Activated B cell treated with CpG ODN at 0.5 μM for 24 hours (primary cell): Measurements from ENCODE around the gene ELL2. TPM values are rescaled to one million over a fixed set of nuclear protein-coding genes. Genes with fewer than 3 reads are reported as not detected.
"Not testable (repeated sequence)": the region's sequence is repeated elsewhere in the genome, so short reads cannot be mapped to it uniquely, and the experiment has no call there.

Experiments used
- ATAC-seq: fragments of 200-7000 bp; cut with Tn5 transposase; one replicate; pipeline ENCODE4 v1.10.0; 2021; ENCODE audit warnings: low read depth, mild to moderate bottlenecking, moderate library complexity
- CTCF ChIA-PET: fragments of 350-600 bp; sonication (Branson Sonifier 250); formaldehyde crosslinking; loops from one replicate; lab custom pipeline; 2021; ENCODE audit warnings: antibody characterized with exemption; lab: Charles Lee
- POLR2A ChIA-PET: fragments of 350-600 bp; sonication (Branson Sonifier 250); formaldehyde crosslinking; loops from one replicate; lab custom pipeline; 2021; ENCODE audit warnings: antibody characterized with exemption; lab: Charles Lee
- DNase-seq: peaks from one replicate; pipeline ENCODE4 v3.0.0; 2022
- H3K27ac Mint-ChIP-seq: one replicate; pipeline ENCODE4 v1.8.0; 2020; ENCODE audit warnings: mixed read lengths
- H3K27me3 Mint-ChIP-seq: one replicate; pipeline ENCODE4 v1.8.0; 2021; ENCODE audit warnings: mixed read lengths
- H3K36me3 Mint-ChIP-seq: one replicate; pipeline ENCODE4 v1.8.0; 2021; ENCODE audit warnings: low read depth, mixed read lengths
- H3K4me1 Mint-ChIP-seq: one replicate; pipeline ENCODE4 v1.8.0; 2021; ENCODE audit warnings: mixed read lengths
- H3K4me3 Mint-ChIP-seq: one replicate; pipeline ENCODE4 v1.8.0; 2020; ENCODE audit warnings: mild to moderate bottlenecking, mixed read lengths
- H3K9me3 Mint-ChIP-seq: one replicate; pipeline ENCODE4 v1.8.0; 2020; ENCODE audit warnings: mixed read lengths
- CTCF ChIP-seq: fragments of 200-600 bp; IDR thresholded peaks from one replicate; pipeline ENCODE4 v1.8.0; 2022; ENCODE audit warnings: antibody characterized with exemption, mild to moderate bottlenecking
- intact Hi-C: fragments of 100-400 bp; cut with micrococcal nuclease; formaldehyde crosslinking; loops from one replicate; pipeline ENCODE4 v1.15.1; 2024
- total RNA-seq: library from RNA; stranded (reverse); gene quantifications from 2 replicates; pipeline ENCODE4 v1.2.3, GENCODE V29; 2022

Gene ELL2
- total RNA-seq, 1 donor from 2014 or later: 56.0 TPM

- intact Hi-C loops: no loop called here
- Mint-ChIP-seq H3K4me1 (peaks cover 24% of the 10 kb centered on the region), H3K36me3 (no peaks in the 10 kb centered on the region), H3K27ac (no peak overlapping the region), H3K9me3 (no peaks in the 10 kb centered on the region), H3K27me3 (peaks cover 12% of the 10 kb centered on the region), H3K4me3 (no peak overlapping the region)
- TF ChIP-seq CTCF: no peak
- ChIA-PET CTCF (interaction anchor here (0.8 to 6.9 kb wide), 3 partner anchors 35 to 479 kb away, joined by 3 to 96 read pairs (median 3); no protein-coding TSS in a partner anchor), POLR2A (no interaction called here)
- ATAC-seq (no peak), DNase-seq (no peak)
These were observed 104.3 kb downstream of the ELL2 start for GRCh38 chr5:95857185-95857945.

- CTCF ChIA-PET: interaction anchor here (0.8 to 6.9 kb wide), 5 partner anchors 8 to 746 kb away, joined by 3 to 96 read pairs (median 3); no protein-coding TSS in a partner anchor
- H3K27ac Mint-ChIP-seq: no peak overlapping the region
These were observed 105.1 kb downstream of the ELL2 start for GRCh38 chr5:95856501-95856981.

GRCh38 chr5:95853490-95853889, 108.2 kb downstream of the ELL2 start:
- intact Hi-C loops: no loop called here
- ATAC-seq (no peak), DNase-seq (no peak)
- Mint-ChIP-seq H3K4me3 (no peak overlapping the region), H3K36me3 (no peaks in the 10 kb centered on the region), H3K9me3 (no peaks in the 10 kb centered on the region), H3K27me3 (no peaks in the 10 kb centered on the region), H3K27ac (no peak overlapping the region), H3K4me1 (no peaks in the 10 kb centered on the region)
- ChIA-PET POLR2A (no interaction called here), CTCF (interaction anchor here (0.6 to 5.2 kb wide), 7 partner anchors 20 to 748 kb away, joined by 3 to 26 read pairs (median 5); no protein-coding TSS in a partner anchor)
- TF ChIP-seq CTCF: no peak

More at GRCh38 chr5:95856501-95856981, 105.1 kb downstream of the ELL2 start:
- Mint-ChIP-seq H3K27me3 (peaks cover 9% of the 10 kb centered on the region), H3K4me1 (peaks cover 18% of the 10 kb centered on the region), H3K4me3 (no peak overlapping the region), H3K9me3 (no peaks in the 10 kb centered on the region), H3K36me3 (no peaks in the 10 kb centered on the region)
- POLR2A ChIA-PET: interaction anchor here (0.7 kb wide), 1 partner anchor 1125 kb away, joined by 8 read pairs; no protein-coding TSS in a partner anchor
- no peak for ATAC-seq
- DNase-seq: no peak
- intact Hi-C loops: no loop called here
- no peak for TF ChIP-seq CTCF

GRCh38 chr5:95852567-95852966, 109.1 kb downstream of the ELL2 start:
- no peaks in the 10 kb centered on the region for H3K4me1 Mint-ChIP-seq
- H3K9me3 Mint-ChIP-seq: no peaks in the 10 kb centered on the region
- ATAC-seq (no peak), DNase-seq (no peak)
- no peaks in the 10 kb centered on the region for H3K36me3 Mint-ChIP-seq
- CTCF ChIA-PET: interaction anchor here (1.3 to 5.2 kb wide), 4 partner anchors 19 to 483 kb away, joined by 3 to 26 read pairs (median 11); no protein-coding TSS in a partner anchor
- no peak overlapping the region for H3K27ac Mint-ChIP-seq
- TF ChIP-seq CTCF: no peak
- H3K27me3 Mint-ChIP-seq: no peaks in the 10 kb centered on the region
- intact Hi-C loops: no loop called here
- H3K4me3 Mint-ChIP-seq: no peak overlapping the region
- POLR2A ChIA-PET: interaction anchor here (0.6 kb wide), 1 partner anchor 181 kb away, joined by 3 read pairs; no protein-coding TSS in a partner anchor

DNA sequence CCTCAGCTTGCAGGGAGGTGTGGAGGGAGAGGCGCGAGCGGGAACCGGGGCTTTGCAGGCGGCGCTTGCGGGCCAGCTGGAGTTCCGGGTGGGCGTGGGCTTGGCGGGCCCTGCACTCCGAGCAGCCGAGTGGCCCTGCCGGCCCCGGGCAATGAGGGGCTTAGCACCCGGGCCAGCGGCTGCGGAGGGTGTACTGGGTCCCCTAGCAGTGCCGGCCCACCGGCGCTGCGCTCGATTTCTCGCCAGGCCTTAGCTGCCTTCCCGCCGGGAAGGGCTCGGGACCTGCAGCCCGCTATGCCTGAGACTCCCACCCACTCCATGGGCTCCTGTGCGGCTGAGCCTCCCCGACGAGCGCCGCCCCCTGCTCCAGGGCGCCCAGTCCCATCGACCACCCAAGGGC, 110.5 kb downstream of the ELL2 start:
- H3K9me3 Mint-ChIP-seq, H3K36me3 Mint-ChIP-seq, H3K27me3 Mint-ChIP-seq, intact Hi-C loops, H3K4me1 Mint-ChIP-seq, ATAC-seq, DNase-seq, POLR2A ChIA-PET, H3K27ac Mint-ChIP-seq, H3K4me3 Mint-ChIP-seq: not testable (repeated sequence)
- CTCF ChIA-PET: interaction anchor here (1.3 to 17.6 kb wide), 4 partner anchors 10 to 485 kb away, joined by 3 to 389 read pairs (median 22); no protein-coding TSS in a partner anchor
